Mucosa of rectum (tissue), 2 donors: ENCODE data around the gene SMIM9.

ENCODE experiments used
- H3K27ac ChIP-seq, 2 donors: one replicate each; pipeline ENCODE4 v1.7.0; 2013; ENCODE audit warnings: inconsistent platforms in 2 of 2, low read depth in 2 of 2, low read length in 2 of 2
- H3K27me3 ChIP-seq, 2 donors: one replicate each; pipeline ENCODE4 v1.7.0; 2013; ENCODE audit warnings: low read length in 2 of 2; ENCODE audit not compliant: control insufficient read depth in 2 of 2, insufficient read depth in 2 of 2
- H3K36me3 ChIP-seq, 2 donors: one replicate each; pipeline ENCODE4 v1.7.0; 2013; ENCODE audit warnings: low read length in 2 of 2; ENCODE audit not compliant: control insufficient read depth in 2 of 2, insufficient read depth in 2 of 2
- H3K4me1 ChIP-seq, 2 donors: one replicate each; pipeline ENCODE4 v1.7.0; 2013; ENCODE audit warnings: low read length in 2 of 2, mild to moderate bottlenecking in 1 of 2; ENCODE audit not compliant: control insufficient read depth in 2 of 2, insufficient read depth in 2 of 2
- H3K4me3 ChIP-seq, 2 donors: one replicate each; pipeline ENCODE4 v1.7.0; 2013; ENCODE audit warnings: low read length in 2 of 2
- H3K9ac ChIP-seq, 2 donors: one replicate each; pipeline ENCODE4 v1.7.0; 2013; ENCODE audit warnings: low read length in 2 of 2, low read depth in 1 of 2, mild to moderate bottlenecking in 1 of 2
- H3K9me3 ChIP-seq, 2 donors: one replicate each; pipeline ENCODE4 v1.7.0; 2013; ENCODE audit warnings: low read length in 2 of 2; ENCODE audit not compliant: control insufficient read depth in 2 of 2
- donor health status: healthy.
- donor health status: Normal muscosa, but diverticular disease.

SMIM9 gene

DNA sequence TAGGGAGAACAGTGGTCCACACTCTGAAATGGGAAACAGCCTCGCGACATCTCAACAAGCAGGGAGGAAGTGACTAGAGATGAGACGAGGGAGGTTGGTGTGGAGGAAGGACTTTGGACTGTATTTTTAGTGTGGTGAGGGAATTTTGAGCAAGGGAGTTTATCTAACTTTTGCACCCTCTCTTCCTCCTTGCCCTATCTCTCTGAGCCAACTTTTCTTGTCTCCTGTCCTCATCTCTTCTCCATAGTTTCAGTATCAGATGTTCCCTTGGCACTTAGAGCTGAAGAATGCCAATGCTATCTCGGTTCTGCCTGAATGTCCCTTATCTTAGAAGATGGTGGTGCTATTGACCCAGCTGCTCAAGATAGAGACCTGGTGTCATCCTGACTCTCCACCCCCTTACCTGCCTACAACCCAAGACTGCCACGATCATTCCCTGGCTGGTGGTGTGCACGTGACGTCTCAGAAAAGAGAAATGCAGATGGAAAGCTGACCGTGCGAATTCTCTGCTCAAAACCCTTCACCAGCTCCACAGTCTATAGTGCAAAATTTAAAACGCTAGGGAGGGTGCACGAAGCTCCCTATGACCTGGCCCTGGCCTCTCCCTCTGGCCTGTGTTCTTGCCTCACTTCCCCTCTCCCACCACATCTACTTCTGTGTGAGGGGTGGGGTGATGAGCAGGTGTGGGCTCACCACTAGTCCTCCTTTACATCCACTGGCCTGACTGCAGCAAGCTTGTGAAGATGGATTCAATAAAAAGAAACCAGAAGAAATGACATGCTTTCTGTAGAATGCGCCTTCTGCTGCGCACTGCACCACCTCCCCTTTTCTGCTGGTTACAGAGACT lies 50.1 kb downstream of the SMIM9 start:
- peaks cover 0 to 4% of the 10 kb centered on the region in 2 donors for H3K36me3 ChIP-seq
- H3K27ac ChIP-seq: no peak overlapping the region
- no peaks in the 10 kb centered on the region for H3K4me1 ChIP-seq
- no peaks in the 10 kb centered on the region for H3K9me3 ChIP-seq
- H3K9ac ChIP-seq: no peak overlapping the region
- no peaks in the 10 kb centered on the region for H3K27me3 ChIP-seq
- no peak overlapping the region for H3K4me3 ChIP-seq

DNA sequence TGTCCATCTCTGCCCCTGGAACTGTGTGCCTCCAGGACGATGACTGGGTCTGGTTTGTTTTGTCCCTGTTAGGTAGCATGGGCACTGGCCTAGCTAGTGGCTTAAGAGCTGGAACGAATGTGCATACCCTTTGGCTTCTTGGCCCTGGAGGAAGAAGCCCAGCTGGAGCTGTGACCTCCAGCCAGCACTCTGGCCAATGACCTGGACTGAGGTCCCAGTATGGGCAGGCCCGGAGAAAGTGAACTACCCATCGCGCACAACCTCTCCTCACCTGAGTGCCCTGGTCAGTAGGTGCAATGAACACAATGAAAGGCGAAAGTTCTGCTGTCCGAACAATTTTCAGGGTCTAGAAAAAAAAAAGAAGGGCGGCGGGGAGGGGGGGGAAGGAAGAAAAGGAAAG lies 53.5 kb downstream of the SMIM9 start:
- H3K9ac ChIP-seq: no peak overlapping the region
- H3K9me3 ChIP-seq: no peaks in the 10 kb centered on the region
- no peak overlapping the region for H3K27ac ChIP-seq
- H3K4me3 ChIP-seq: no peak overlapping the region
- no peaks in the 10 kb centered on the region for H3K4me1 ChIP-seq
- H3K36me3 ChIP-seq: peaks cover 10 to 14% of the 10 kb centered on the region in 2 donors
- H3K27me3 ChIP-seq: no peaks in the 10 kb centered on the region

DNA sequence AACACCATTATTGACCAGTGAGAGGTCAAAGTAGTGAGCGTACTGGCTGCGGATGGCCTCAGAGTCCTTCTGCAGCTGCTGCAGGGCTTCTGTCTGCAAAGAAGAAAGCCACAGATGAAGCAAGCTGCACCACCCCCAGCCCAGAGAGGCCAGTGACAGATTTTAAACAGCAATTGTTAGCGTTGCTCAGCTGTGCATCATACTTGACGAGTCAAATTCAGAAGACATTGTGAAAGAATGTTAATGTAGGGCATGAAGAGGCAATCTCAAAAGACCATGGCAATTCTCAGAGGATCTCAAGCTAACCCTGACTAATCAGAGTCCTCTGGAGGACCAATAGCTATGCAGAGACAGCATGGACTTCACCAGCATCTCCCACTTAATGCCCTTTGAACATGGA lies 55.2 kb downstream of the SMIM9 start:
- H3K27ac ChIP-seq: no peak overlapping the region
- no peaks in the 10 kb centered on the region for H3K9me3 ChIP-seq
- no peak overlapping the region for H3K9ac ChIP-seq
- no peaks in the 10 kb centered on the region for H3K27me3 ChIP-seq
- H3K36me3 ChIP-seq: peaks cover 23 to 31% of the 10 kb centered on the region in 2 donors
- H3K4me1 ChIP-seq: no peaks in the 10 kb centered on the region
- H3K4me3 ChIP-seq: no peak overlapping the region

DNA sequence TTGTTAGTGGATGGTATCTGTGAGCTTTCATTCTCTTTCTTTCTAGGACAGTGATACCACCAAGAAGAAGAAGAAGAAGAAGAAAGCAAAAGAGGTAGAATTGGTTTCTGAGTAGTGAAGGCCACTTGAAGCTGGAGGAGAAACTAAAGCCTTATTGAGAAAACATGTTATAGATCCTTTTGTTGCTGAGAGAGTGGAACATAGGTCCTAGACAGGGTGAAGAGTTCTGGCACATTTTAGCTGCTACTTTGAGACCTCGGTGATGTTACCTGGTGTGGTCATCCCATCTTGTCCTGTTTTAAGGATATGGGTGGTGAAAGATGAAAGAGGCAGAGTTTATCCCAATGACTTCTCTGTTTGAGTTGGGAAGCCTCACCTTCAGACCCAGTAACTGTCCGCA lies 57.7 kb downstream of the SMIM9 start:
- H3K27me3 ChIP-seq: no peaks in the 10 kb centered on the region

DNA sequence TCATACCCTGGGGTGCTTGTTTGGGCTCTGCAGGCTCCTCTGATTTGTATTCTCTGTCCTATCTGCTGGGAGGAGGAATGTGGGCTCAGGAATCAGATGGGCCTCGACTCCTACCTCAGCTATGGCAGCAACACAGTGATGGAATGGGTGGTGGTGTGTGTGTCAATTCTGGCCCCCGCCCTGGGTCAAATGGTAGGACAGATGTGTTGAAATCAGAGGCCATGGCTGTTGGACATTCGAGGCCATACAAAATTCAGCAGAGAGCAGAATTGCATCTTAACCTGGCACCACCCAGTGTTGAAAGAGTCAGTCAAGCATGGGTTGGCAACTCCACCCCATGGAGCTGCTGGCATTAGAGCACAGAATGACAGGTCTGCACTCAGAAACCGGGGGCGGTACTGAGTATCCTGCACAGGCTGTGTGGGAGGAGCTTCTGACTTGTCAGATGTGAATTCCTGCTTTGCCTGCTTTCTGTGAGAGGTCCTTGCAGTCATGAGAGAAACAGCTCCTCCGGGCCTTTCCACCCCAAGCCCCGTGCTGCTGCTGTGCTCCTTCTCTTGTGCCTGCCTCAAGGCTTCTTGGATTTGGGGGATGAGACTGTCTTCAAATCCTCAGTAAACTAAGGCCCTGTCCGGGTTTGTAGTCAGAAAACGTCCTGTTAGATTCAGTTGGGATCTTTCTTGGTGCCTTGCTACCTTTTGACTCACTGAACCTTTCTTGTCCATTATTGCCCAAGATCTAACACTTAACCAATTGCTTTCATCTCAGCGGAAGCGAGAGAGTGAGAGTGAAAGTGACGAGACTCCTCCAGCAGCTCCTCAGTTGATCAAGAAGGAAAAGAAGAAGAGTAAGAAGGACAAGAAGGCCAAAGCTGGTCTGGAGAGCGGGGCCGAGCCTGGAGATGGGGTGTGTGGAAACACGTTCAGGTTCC lies 58.8 kb downstream of the SMIM9 start:
- Histone ChIP-seq H3K27me3 (no peaks in the 10 kb centered on the region), H3K27ac (no peak overlapping the region), H3K4me3 (no peak overlapping the region), H3K9me3 (no peaks in the 10 kb centered on the region), H3K9ac (no peak overlapping the region), H3K4me1 (no peaks in the 10 kb centered on the region), H3K36me3 (peaks cover 27 to 46% of the 10 kb centered on the region in 2 donors)

More for the DNA sequence above, 57.7 kb downstream of the SMIM9 start:
- Histone ChIP-seq H3K4me1 (no peaks in the 10 kb centered on the region), H3K9me3 (no peaks in the 10 kb centered on the region), H3K27ac (no peak overlapping the region), H3K9ac (no peak overlapping the region), H3K36me3 (peaks cover 27 to 45% of the 10 kb centered on the region in 2 donors), H3K4me3 (no peak overlapping the region)

DNA sequence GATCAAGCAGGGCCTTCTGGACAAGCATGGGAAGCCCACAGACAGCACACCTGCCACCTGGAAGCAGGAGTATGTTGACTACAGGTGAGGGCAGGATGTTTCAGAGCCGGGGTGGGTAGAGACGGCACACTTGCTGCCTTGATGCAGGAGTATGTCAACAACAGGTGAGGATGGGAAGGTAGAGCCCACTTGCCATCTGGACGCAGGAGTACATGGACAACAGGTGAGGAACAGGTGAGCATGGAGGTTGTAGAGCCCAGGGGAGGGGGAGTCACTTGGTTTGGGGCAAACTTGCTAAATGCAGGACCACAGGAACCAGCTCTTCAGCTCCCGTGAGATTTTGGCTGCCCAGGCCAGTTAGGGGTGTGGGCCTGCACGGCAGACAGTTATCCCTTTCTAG lies 59.8 kb downstream of the SMIM9 start:
- Histone ChIP-seq H3K4me1 (no peaks in the 10 kb centered on the region), H3K27me3 (no peaks in the 10 kb centered on the region), H3K36me3 (peaks cover 29 to 48% of the 10 kb centered on the region in 2 donors), H3K27ac (no peak overlapping the region), H3K4me3 (no peak overlapping the region), H3K9ac (no peak overlapping the region), H3K9me3 (no peaks in the 10 kb centered on the region)
